Tibial nerve (tissue), 3 donors: ENCODE measurements around the gene RIGI.

ENCODE experiments used
- CTCF ChIP-seq, 5 experiments: fragments of 200-600 bp in 3 of 5; fragments of 450-650 bp in 2 of 5; sonication (generic) in 3 of 5; IDR thresholded peaks; one replicate each; pipeline ENCODE4 v1.5.1; 2016 to 2019; ENCODE audit warnings: antibody characterized with exemption in 5 of 5, mild to moderate bottlenecking in 3 of 5, moderate library complexity in 2 of 5
- POLR2A ChIP-seq, 2 donors: fragments of 450-650 bp; IDR thresholded peaks; one replicate each; pipeline ENCODE4 v1.6.1; 2017; ENCODE audit warnings: antibody characterized with exemption in 2 of 2, mild to moderate bottlenecking in 2 of 2, moderate library complexity in 2 of 2

GRCh38 chr9:32565967-32566366, 40.0 kb upstream of the RIGI start:
- TF ChIP-seq CTCF (IDR thresholded peaks at IDR 0.05) (no peak), POLR2A (IDR thresholded peaks at IDR 0.05) (no peak)
